HEK293 (cell line): ENCODE data around the gene CSRNP2.

Source experiments
- BCL11A ChIP-seq: fragments of 450-650 bp; formaldehyde crosslinking; IDR thresholded peaks from 2 replicates; pipeline ENCODE4 v1.5.1; 2016; ENCODE audit warnings: low read depth, missing biosample characterization, missing genetic modification characterization
- MZF1 ChIP-seq: fragments of 450-650 bp; formaldehyde crosslinking; IDR thresholded peaks from 2 replicates; pipeline ENCODE4 v1.5.1; 2017; ENCODE audit warnings: missing biosample characterization, missing genetic modification characterization, borderline replicate concordance
- ZNF324 ChIP-seq: fragments of 450-650 bp; formaldehyde crosslinking; IDR thresholded peaks from 2 replicates; pipeline ENCODE4 v1.5.1; 2016; ENCODE audit warnings: missing biosample characterization, missing genetic modification characterization
- ZNF501 ChIP-seq: fragments of 450-650 bp; formaldehyde crosslinking; IDR thresholded peaks from 2 replicates; pipeline ENCODE4 v1.5.1; 2016; ENCODE audit warnings: missing biosample characterization, missing genetic modification characterization
- TF ChIP-seq, protein P1 (sequence below): fragments of 450-650 bp; formaldehyde crosslinking; IDR thresholded peaks from 2 replicates; pipeline ENCODE4 v1.5.1; 2016; ENCODE audit warnings: missing biosample characterization, missing genetic modification characterization
- TF ChIP-seq, protein P2 (sequence below): fragments of 450-650 bp; formaldehyde crosslinking; IDR thresholded peaks from 2 replicates; pipeline ENCODE4 v1.5.1; 2017; ENCODE audit warnings: missing biosample characterization, missing genetic modification characterization

DNA sequence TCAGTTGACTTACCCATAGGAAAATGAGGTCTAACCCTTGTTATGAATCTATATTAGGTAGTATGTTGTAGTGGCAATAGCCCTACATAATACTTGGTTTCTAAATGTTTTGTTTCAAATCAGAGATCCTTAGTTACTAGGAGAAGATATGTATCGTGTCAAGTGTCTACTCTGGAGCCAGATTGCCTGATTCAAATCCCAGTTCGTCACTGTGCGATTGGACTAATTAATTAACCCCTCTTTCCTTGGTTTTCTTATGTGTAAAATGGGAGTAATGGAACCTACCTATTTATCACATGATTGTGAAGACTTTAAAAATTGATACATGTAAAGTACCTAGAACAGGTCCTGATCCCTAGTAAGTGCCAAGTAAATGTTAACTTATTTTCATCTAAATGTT lies 33.9 kb downstream of the CSRNP2 start:
- TF ChIP-seq, protein P1, sequence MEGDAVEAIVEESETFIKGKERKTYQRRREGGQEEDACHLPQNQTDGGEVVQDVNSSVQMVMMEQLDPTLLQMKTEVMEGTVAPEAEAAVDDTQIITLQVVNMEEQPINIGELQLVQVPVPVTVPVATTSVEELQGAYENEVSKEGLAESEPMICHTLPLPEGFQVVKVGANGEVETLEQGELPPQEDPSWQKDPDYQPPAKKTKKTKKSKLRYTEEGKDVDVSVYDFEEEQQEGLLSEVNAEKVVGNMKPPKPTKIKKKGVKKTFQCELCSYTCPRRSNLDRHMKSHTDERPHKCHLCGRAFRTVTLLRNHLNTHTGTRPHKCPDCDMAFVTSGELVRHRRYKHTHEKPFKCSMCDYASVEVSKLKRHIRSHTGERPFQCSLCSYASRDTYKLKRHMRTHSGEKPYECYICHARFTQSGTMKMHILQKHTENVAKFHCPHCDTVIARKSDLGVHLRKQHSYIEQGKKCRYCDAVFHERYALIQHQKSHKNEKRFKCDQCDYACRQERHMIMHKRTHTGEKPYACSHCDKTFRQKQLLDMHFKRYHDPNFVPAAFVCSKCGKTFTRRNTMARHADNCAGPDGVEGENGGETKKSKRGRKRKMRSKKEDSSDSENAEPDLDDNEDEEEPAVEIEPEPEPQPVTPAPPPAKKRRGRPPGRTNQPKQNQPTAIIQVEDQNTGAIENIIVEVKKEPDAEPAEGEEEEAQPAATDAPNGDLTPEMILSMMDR (tag by site-specific recombination) = no peak
- TF ChIP-seq ZNF324 = no peak
- TF ChIP-seq BCL11A (tag by site-specific recombination) = no peak
- TF ChIP-seq MZF1 (tag by site-specific recombination) = no peak
- no peak for TF ChIP-seq ZNF501 (tag by site-specific recombination)
- TF ChIP-seq, protein P2, sequence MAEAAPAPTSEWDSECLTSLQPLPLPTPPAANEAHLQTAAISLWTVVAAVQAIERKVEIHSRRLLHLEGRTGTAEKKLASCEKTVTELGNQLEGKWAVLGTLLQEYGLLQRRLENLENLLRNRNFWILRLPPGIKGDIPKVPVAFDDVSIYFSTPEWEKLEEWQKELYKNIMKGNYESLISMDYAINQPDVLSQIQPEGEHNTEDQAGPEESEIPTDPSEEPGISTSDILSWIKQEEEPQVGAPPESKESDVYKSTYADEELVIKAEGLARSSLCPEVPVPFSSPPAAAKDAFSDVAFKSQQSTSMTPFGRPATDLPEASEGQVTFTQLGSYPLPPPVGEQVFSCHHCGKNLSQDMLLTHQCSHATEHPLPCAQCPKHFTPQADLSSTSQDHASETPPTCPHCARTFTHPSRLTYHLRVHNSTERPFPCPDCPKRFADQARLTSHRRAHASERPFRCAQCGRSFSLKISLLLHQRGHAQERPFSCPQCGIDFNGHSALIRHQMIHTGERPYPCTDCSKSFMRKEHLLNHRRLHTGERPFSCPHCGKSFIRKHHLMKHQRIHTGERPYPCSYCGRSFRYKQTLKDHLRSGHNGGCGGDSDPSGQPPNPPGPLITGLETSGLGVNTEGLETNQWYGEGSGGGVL = no peak
